Daoy (cell line): Measurements from ENCODE around the gene LRWD1. TPM values are rescaled to one million over a fixed set of nuclear protein-coding genes. Genes with fewer than 3 reads are reported as not detected.
"Not testable (repeated sequence)": the region's sequence is repeated elsewhere in the genome, so short reads cannot be mapped to it uniquely, and the experiment has no call there.

Experiments used
- DNase-seq: peaks from one replicate; pipeline ENCODE4 v3.0.0-alpha.2; 2015; ENCODE audit warnings: low read depth
- total RNA-seq: library from RNA; depleted of rRNA; stranded (reverse); fragments of >200 nt; shearing (Covaris generic); gene quantifications from 2 replicates; pipeline ENCODE4 v1.2.3, GENCODE V29; 2014; rRNA removed

Gene LRWD1
- total RNA-seq, 1 experiment from 2014 or later = 112 TPM

GRCh38 chr7:102496861-102497260 is 32.1 kb downstream of the LRWD1 start:
- DNase-seq = not testable (repeated sequence)

GRCh38 chr7:102497308-102497707 is 32.5 kb downstream of the LRWD1 start:
- DNase-seq = not testable (repeated sequence)

- DNase-seq = not testable (repeated sequence)
Measured at GRCh38 chr7:102498321-102498720, 33.5 kb downstream of the LRWD1 start.

- not testable (repeated sequence) for DNase-seq
Measured at GRCh38 chr7:102503141-102503540, 38.4 kb downstream of the LRWD1 start.

GRCh38 chr7:102505298-102506185 is 40.8 kb downstream of the LRWD1 start:
- not testable (repeated sequence) for DNase-seq

- DNase-seq = not testable (repeated sequence)
Measured at GRCh38 chr7:102507410-102508088, 42.8 kb downstream of the LRWD1 start.

- not testable (repeated sequence) for DNase-seq
Measured at GRCh38 chr7:102510575-102510974, 45.8 kb downstream of the LRWD1 start.

- DNase-seq = not testable (repeated sequence)
Measured at GRCh38 chr7:102511860-102512522, 47.2 kb downstream of the LRWD1 start.

- DNase-seq = peak; percentile 67
Measured at GRCh38 chr7:102512642-102513221, 47.9 kb downstream of the LRWD1 start.

GRCh38 chr7:102514881-102515721 is 50.3 kb downstream of the LRWD1 start:
- not testable (repeated sequence) for DNase-seq

- not testable (repeated sequence) for DNase-seq
Measured at GRCh38 chr7:102515889-102516288, 51.1 kb downstream of the LRWD1 start.

GRCh38 chr7:102516951-102517350 is 52.2 kb downstream of the LRWD1 start:
- DNase-seq = not testable (repeated sequence)

GRCh38 chr7:102517550-102518147 is 52.9 kb downstream of the LRWD1 start, which contains the start of gene RASA4B:
Gene RASA4B (minus strand): TSS chr7:102517777. CDS start chr7:102517710, 67 bp downstream.
- peak; percentile 16 for DNase-seq

- not testable (repeated sequence) for DNase-seq
Measured at GRCh38 chr7:102520797-102521196, 56.0 kb downstream of the LRWD1 start.

Other genes with a start within 250 kb of the LRWD1 start
- 2.2 and 5.3 TPM in 2 replicates for gene SH2B2, start 178.1 kb upstream of the LRWD1 start, total RNA-seq
- gene SPDYE6, start 108.5 kb upstream of the LRWD1 start, total RNA-seq = not detected in 2 replicates
- 52.5 and 64.1 TPM in 2 replicates for gene PRKRIP1, start 68.6 kb upstream of the LRWD1 start, total RNA-seq
- gene ORAI2, start 31.4 kb upstream of the LRWD1 start, total RNA-seq = 42.8 and 59.5 TPM in 2 replicates
- gene ALKBH4, start 121 bp upstream of the LRWD1 start, total RNA-seq = 34.6 and 66.4 TPM in 2 replicates
- 41.0 and 60.1 TPM in 2 replicates for gene POLR2J, start 13.9 kb downstream of the LRWD1 start, total RNA-seq
- 0.95 TPM in 1 of 2 replicates, not detected in the other for gene RASA4B, start 52.8 kb downstream of the LRWD1 start, total RNA-seq
- gene UPK3BL2, start 78.7 kb downstream of the LRWD1 start, total RNA-seq = 1.4 TPM in 1 of 2 replicates, not detected in the other
- gene SPDYE2, start 86.2 kb downstream of the LRWD1 start, total RNA-seq = not detected in 2 replicates
- 6.5 and 13.9 TPM in 2 replicates for gene POLR2J3, start 107.6 kb downstream of the LRWD1 start, total RNA-seq
- 1.8 and 7.7 TPM in 2 replicates for gene RASA4, start 151.8 kb downstream of the LRWD1 start, total RNA-seq
- gene UPK3BL1, start 177.8 kb downstream of the LRWD1 start, total RNA-seq = 19.8 and 20.9 TPM in 2 replicates
- not detected in 2 replicates for gene SPDYE2B, start 185.3 kb downstream of the LRWD1 start, total RNA-seq
- 0.27 and 1.4 TPM in 2 replicates for gene POLR2J2, start 206.7 kb downstream of the LRWD1 start, total RNA-seq